GM12878 (cell line): Measurements from ENCODE around the gene ARHGEF17. TPM values are rescaled to one million over a fixed set of nuclear protein-coding genes. Genes with fewer than 3 reads are reported as not detected.

Experiments
- ATAC-seq: fragments of 200-7000 bp; cut with Tn5 transposase; 3 replicates; pipeline ENCODE4 v1.9.1; 2020; ENCODE audit warnings: mild to moderate bottlenecking, moderate library complexity
- BruUV-seq: library from RNA; stranded (reverse); fragments of 400-500 nt; replicated peaks from 2 replicates; lab custom pipeline; 2021; lab: Mats Ljungman, UMichigan
- CTCF ChIA-PET: fragments of 300-600 bp; sonication (Branson Sonifier 250); formaldehyde crosslinking; extraction: SDS; loops from one replicate; lab custom pipeline; 2021; ENCODE audit warnings: inconsistent platforms; lab: Yijun Ruan, JAX
- POLR2A ChIA-PET: fragments of 350-600 bp; formaldehyde crosslinking; extraction: SDS; loops from one replicate; lab custom pipeline; 2021; ENCODE audit warnings: inconsistent platforms; lab: Charles Lee
- RAD21 ChIA-PET: fragments of 300-600 bp; sonication (Branson Sonifier 250); formaldehyde crosslinking; loops from one replicate; lab custom pipeline; 2023; ENCODE audit warnings: antibody characterized with exemption; ENCODE audit not compliant: unreplicated experiment; lab: Charles Lee
- SMC1A ChIA-PET: fragments of 300-600 bp; sonication (Branson Sonifier 250); formaldehyde crosslinking; loops from one replicate; lab custom pipeline; 2023; ENCODE audit not compliant: unreplicated experiment, uncharacterized antibody; lab: Charles Lee
- DNase-seq: peaks from one replicate; pipeline ENCODE4 v3.0.0-alpha.2; 2011; ENCODE audit warnings: low read depth, low spot score
- FAIRE-seq: peaks from 3 replicates; lab custom pipeline; 2011; peaks lifted over from hg19 to GRCh38; lab: Jason Lieb, UNC
- H2AFZ ChIP-seq: 2 replicates; pipeline ENCODE4 v1.6.0; 2011; ENCODE audit warnings: low read depth, low read length, control low read depth; ENCODE audit not compliant: control insufficient read depth
- H3K27ac ChIP-seq: 2 replicates; pipeline ENCODE4 v1.5.1; 2011; ENCODE audit warnings: control low read depth; ENCODE audit not compliant: control insufficient read depth, insufficient read depth
- H3K27me3 ChIP-seq, 2 experiments: replicated peaks in 1 of 2; 2 replicates each; pipeline versions ENCODE4 v1.6.0 to v1.6.1; 2011; ENCODE audit warnings: low read length in 1 of 2; ENCODE audit not compliant: control insufficient read depth in 2 of 2, insufficient read depth in 2 of 2
- H3K36me3 ChIP-seq, 2 experiments: 2 replicates each; pipeline ENCODE4 v1.5.1; 2011; ENCODE audit warnings: low read length in 1 of 2; ENCODE audit not compliant: control insufficient read depth in 2 of 2, insufficient read depth in 2 of 2
- H3K4me1 ChIP-seq: 2 replicates; pipeline ENCODE4 v1.6.1; 2011; ENCODE audit warnings: mild to moderate bottlenecking, low read length, moderate library complexity, mixed read lengths; ENCODE audit not compliant: control insufficient read depth, insufficient read depth
- H3K4me2 ChIP-seq: 2 replicates; pipeline ENCODE4 v1.6.0; 2011; ENCODE audit warnings: control low read depth; ENCODE audit not compliant: control insufficient read depth, insufficient read depth
- H3K4me3 ChIP-seq: fragments of 200-600 bp; sonication (generic); 2 replicates; pipeline ENCODE4 v1.5.1; 2016
- H3K79me2 ChIP-seq: 2 replicates; pipeline ENCODE4 v1.6.0; 2011; ENCODE audit warnings: low read length; ENCODE audit not compliant: control insufficient read depth, insufficient read depth
- H3K9ac ChIP-seq: 2 replicates; pipeline ENCODE4 v1.8.0; 2011; ENCODE audit warnings: low read length, control low read depth, mixed read lengths; ENCODE audit not compliant: control insufficient read depth, insufficient read depth
- H3K9me3 ChIP-seq: replicated peaks from 3 replicates; pipeline ENCODE4 v1.5.1; 2011; ENCODE audit warnings: mild to moderate bottlenecking, low read length; ENCODE audit not compliant: control insufficient read depth, insufficient read depth
- H4K20me1 ChIP-seq: 2 replicates; pipeline ENCODE4 v1.6.0; 2011; ENCODE audit not compliant: control insufficient read depth, insufficient read depth
- ATF7 ChIP-seq: fragments of 450-650 bp; IDR thresholded peaks from 2 replicates; pipeline ENCODE4 v1.6.1; 2016; ENCODE audit warnings: low read depth, mild to moderate bottlenecking
- BCL3 ChIP-seq: IDR thresholded peaks from 2 replicates; pipeline ENCODE4 v1.6.1; 2011; ENCODE audit warnings: borderline replicate concordance, low read depth, mild to moderate bottlenecking, moderate library complexity, low read length; ENCODE audit not compliant: insufficient read depth, poor library complexity, severe bottlenecking
- HDAC2 ChIP-seq: fragments of 200-600 bp; sonication (generic); IDR thresholded peaks from 2 replicates; pipeline ENCODE4 v1.6.1; 2017
- HSF1 ChIP-seq: fragments of 150-350 bp; IDR thresholded peaks from 2 replicates; pipeline ENCODE4 v1.6.1; 2014; ENCODE audit warnings: mild to moderate bottlenecking, low read depth, low read length
- IRF4 ChIP-seq: IDR thresholded peaks from 2 replicates; pipeline ENCODE4 v1.6.1; 2011; ENCODE audit warnings: low read depth, low read length
- IRF5 ChIP-seq: fragments of 450-650 bp; IDR thresholded peaks from 2 replicates; pipeline ENCODE4 v1.6.1; 2017; ENCODE audit warnings: borderline replicate concordance
- JUND ChIP-seq: IDR thresholded peaks from 2 replicates; pipeline ENCODE4 v1.6.1; 2012; ENCODE audit warnings: low read depth, mild to moderate bottlenecking, low read length, improper control_type of control experiment, moderate library complexity
- MTA3 ChIP-seq: IDR thresholded peaks from 2 replicates; pipeline ENCODE4 v1.6.1; 2012; ENCODE audit warnings: low read length, inconsistent platforms, borderline replicate concordance
- NKRF ChIP-seq: fragments of 450-650 bp; conservative IDR thresholded peaks from 2 replicates; pipeline ENCODE4 v1.6.1; 2017; ENCODE audit warnings: mild to moderate bottlenecking, moderate library complexity
- PML ChIP-seq: IDR thresholded peaks from 2 replicates; pipeline ENCODE4 v1.6.1; 2012; ENCODE audit warnings: low read length, inconsistent platforms
- POLR2AphosphoS5 ChIP-seq: IDR thresholded peaks from 2 replicates; pipeline ENCODE4 v1.6.1; 2011; ENCODE audit warnings: mild to moderate bottlenecking, low read length, inconsistent platforms
- RB1 ChIP-seq: fragments of 450-650 bp; formaldehyde crosslinking; IDR thresholded peaks from 2 replicates; pipeline ENCODE4 v1.6.1; 2017; ENCODE audit warnings: mild to moderate bottlenecking, borderline replicate concordance
- SMAD5 ChIP-seq: IDR thresholded peaks from 2 replicates; pipeline ENCODE4 v1.6.1; 2016; ENCODE audit warnings: antibody characterized with exemption, low read depth
- SUPT20H ChIP-seq: IDR thresholded peaks from 2 replicates; pipeline ENCODE4 v1.6.1; 2011; ENCODE audit warnings: low read depth, mild to moderate bottlenecking, low read length, moderate library complexity, borderline replicate concordance; ENCODE audit not compliant: control insufficient read depth
- USF2 ChIP-seq: IDR thresholded peaks from 2 replicates; pipeline ENCODE4 v1.6.1; 2011; ENCODE audit warnings: low read depth, low read length, improper control_type of control experiment, borderline replicate concordance
- WRNIP1 ChIP-seq: IDR thresholded peaks from 2 replicates; pipeline ENCODE4 v1.6.1; 2011; ENCODE audit warnings: low read depth, low read length, improper control_type of control experiment, borderline replicate concordance
- YY1 ChIP-seq: IDR thresholded peaks from 2 replicates; pipeline ENCODE4 v1.6.1; 2011; ENCODE audit warnings: low read depth, mild to moderate bottlenecking, low read length
- ZZZ3 ChIP-seq: IDR thresholded peaks from 2 replicates; pipeline ENCODE4 v1.6.1; 2011; ENCODE audit warnings: low read depth; ENCODE audit not compliant: control insufficient read depth, insufficient read length
- WGBS: methylation state at CpG from one replicate; pipeline ENCODE4 v1.1.6; 2016; ENCODE audit warnings: low lambda C conversion rate; ENCODE audit not compliant: insufficient replicate concordance, insufficient coverage; ENCODE audit errors: missing lambda C conversion rate; 5-methylcytosine and 5-hydroxymethylcytosine counted together
- in situ Hi-C: fragments of 300-500 bp; cut with MboI; formaldehyde crosslinking; loops from 9 replicates; pipeline ENCODE4 v1.14.3; 2018; ENCODE audit warnings: mixed read lengths
- intact Hi-C: fragments of 100-400 bp; cut with micrococcal nuclease; formaldehyde crosslinking; loops from one replicate; pipeline ENCODE4 v1.14.2; 2022; ENCODE audit not compliant: unreplicated experiment
- polyA plus RNA-seq, 11 experiments: library from polyadenylated mRNA; depleted of rRNA in 4 of 11; unstranded in 6 of 11; stranded (reverse) in 5 of 11; fragments of >200 nt; fragmentation: Nextera tagmentation in 4 of 11; fragmentation: Illumina TruSeq in 1 of 11; extraction: Ambion mirVana in 4 of 11; extraction: Trizol in 1 of 11; gene quantifications; 1 replicate in 1 of 11; 2 replicates in 10 of 11; pipeline versions ENCODE4 v1.2.1 to v1.2.3, GENCODE V29; 2011 to 2016; ENCODE audit warnings: inconsistent platforms in 2 of 11, missing spikeins in 2 of 11, low read depth in 1 of 11
- total RNA-seq, 4 experiments: library from RNA; depleted of rRNA in 3 of 4; stranded (reverse); fragments of >200 nt in 3 of 4; fragmentation: Illumina TruSeq in 1 of 4; extraction: Trizol in 1 of 4; gene quantifications; 2 replicates each; pipeline versions ENCODE4 v1.2.1 to v1.2.3, GENCODE V29; 2013 to 2021

The ARHGEF17 gene
- total and polyA plus RNA-seq, 10 of the 15 experiments (the other 5 are each of a cell fraction or from before 2014, with no cell fraction given): 0.15 to 11.0 (median 1.7) TPM

GRCh38 chr11:73398721-73399120 lies 90.6 kb downstream of the ARHGEF17 start:
- RAD21 ChIA-PET: interaction anchor here (1.7 kb wide), 1 partner anchor 262 kb away, joined by 7 read pairs; no protein-coding TSS in a partner anchor
- Histone ChIP-seq H3K4me1 (no peaks in the 10 kb centered on the region), H3K9ac (no peak overlapping the region), H3K79me2 (no peaks in the 10 kb centered on the region), H3K9me3 (no peaks in the 10 kb centered on the region)
- CTCF ChIA-PET: interaction anchor here (0.8 to 25.6 kb wide), 3 partner anchors 45 to 227 kb away, joined by 4 to 400 read pairs (median 4); no protein-coding TSS in a partner anchor
- 92% methylated on average over 2 of the region's 2 CpGs for WGBS
- POLR2A ChIA-PET: interaction anchor here (0.9 to 1.4 kb wide), 2 partner anchors 12 to 15 kb away, joined by 3 read pairs; no protein-coding TSS in a partner anchor
- FAIRE-seq: no peak
- intact Hi-C loops: no loop called here
- TF ChIP-seq HSF1: no peak
- TF ChIP-seq ZZZ3: no peak
- peak; percentile 11; the same call in 1 of the 2 replicates for TF ChIP-seq POLR2AphosphoS5
- TF ChIP-seq SMAD5: no peak
- no peak for TF ChIP-seq JUND
- TF ChIP-seq PML: no peak
- no peak for TF ChIP-seq RB1
- TF ChIP-seq ATF7: no peak
- TF ChIP-seq MTA3: 0 out of 2 replicates have a peak, but pooled peaks have one; percentile 19
- no peak for TF ChIP-seq NKRF
- no peak for TF ChIP-seq YY1
- no peak for TF ChIP-seq SUPT20H
- TF ChIP-seq IRF5: no peak
- TF ChIP-seq BCL3: peak; percentile 15
- no peak for TF ChIP-seq USF2
- TF ChIP-seq WRNIP1: no peak
- no peak for TF ChIP-seq HDAC2
- TF ChIP-seq IRF4: no peak
- TF ChIP-seq, all 136 proteins: peak for 3
- Histone ChIP-seq H2AFZ (no peak overlapping the region), H3K36me3 (peaks cover 30 to 34% of the 10 kb centered on the region in 2 experiments), H3K27ac (no peak overlapping the region), H3K27me3 (no peaks in the 10 kb centered on the region), H3K4me2 (no peak overlapping the region), H3K4me3 (no peak overlapping the region), H4K20me1 (no peaks in the 10 kb centered on the region)
- SMC1A ChIA-PET: interaction anchor here (1.4 to 3.8 kb wide), 5 partner anchors 11 to 227 kb away, joined by 4 to 19 read pairs (median 7); no protein-coding TSS in a partner anchor
- in situ Hi-C loops: no loop called here
- ATAC-seq (no peak), DNase-seq (no peak)
- BruUV-seq: no TSS peak
